GM11168 (cell line): ENCODE results near the gene HHATL.

Experiments
- in situ Hi-C: fragments of 300-500 bp; cut with MboI; formaldehyde crosslinking; loops from one replicate; pipeline ENCODE4 v1.12.0; 2022; ENCODE audit warnings: low sequenced_read_pairs; ENCODE audit not compliant: unreplicated experiment

HHATL gene

GRCh38 chr3:42702066-42702951 lies at the start of gene HHATL:
TSS of gene HHATL (minus strand) at chr3:42702798. CDS start at chr3:42700826, 1,972 bp downstream.
- in situ Hi-C loops = no loop called here

GRCh38 chr3:42751609-42752008 lies 49.0 kb upstream of the HHATL start:
- in situ Hi-C loops = no loop called here

- in situ Hi-C loops = no loop called here
Measured at GRCh38 chr3:42750834-42751233, 48.2 kb upstream of the HHATL start.

GRCh38 chr3:42749753-42750231 lies 47.2 kb upstream of the HHATL start:
- in situ Hi-C loops = no loop called here

GRCh38 chr3:42749025-42749752 lies 46.6 kb upstream of the HHATL start:
- in situ Hi-C loops = no loop called here

GRCh38 chr3:42747581-42747980 lies 45.0 kb upstream of the HHATL start:
- in situ Hi-C loops = no loop called here

- in situ Hi-C loops = no loop called here
Measured at GRCh38 chr3:42746455-42747450, 44.2 kb upstream of the HHATL start.

GRCh38 chr3:42745776-42746454 lies 43.3 kb upstream of the HHATL start:
- in situ Hi-C loops = no loop called here

- in situ Hi-C loops = no loop called here
Measured at GRCh38 chr3:42745291-42745745, 42.7 kb upstream of the HHATL start.

- in situ Hi-C loops = no loop called here
Measured at GRCh38 chr3:42743204-42743995, 40.8 kb upstream of the HHATL start.

GRCh38 chr3:42742688-42743087 lies 40.1 kb upstream of the HHATL start:
- in situ Hi-C loops = no loop called here

GRCh38 chr3:42742259-42742658 lies 39.7 kb upstream of the HHATL start:
- in situ Hi-C loops = no loop called here

- in situ Hi-C loops = no loop called here
Measured at GRCh38 chr3:42741796-42742195, 39.2 kb upstream of the HHATL start.

- in situ Hi-C loops = no loop called here
Measured at GRCh38 chr3:42739401-42740158, 37.0 kb upstream of the HHATL start.

- in situ Hi-C loops = no loop called here
Measured at GRCh38 chr3:42736531-42736930, 33.9 kb upstream of the HHATL start.

GRCh38 chr3:42736081-42736480 lies 33.5 kb upstream of the HHATL start:
- in situ Hi-C loops = no loop called here

- in situ Hi-C loops = no loop called here
Measured at GRCh38 chr3:42735615-42736014, 33.0 kb upstream of the HHATL start.

- in situ Hi-C loops = no loop called here
Measured at GRCh38 chr3:42735019-42735418, 32.4 kb upstream of the HHATL start.
